HepG2 (cell line): ENCODE measurements around the gene CACNA1C. TPM values are rescaled to one million over a fixed set of nuclear protein-coding genes. Genes with fewer than 3 reads are reported as not detected.

Source experiments
- DZIP1 ChIP-seq: sonication (generic); formaldehyde crosslinking; IDR thresholded peaks from 2 replicates; pipeline ENCODE4 v1.5.0; 2020; ENCODE audit warnings: mild to moderate bottlenecking, missing genetic modification reagents
- ELF3 ChIP-seq: IDR thresholded peaks from 2 replicates; pipeline ENCODE4 v1.6.1; 2016; ENCODE audit warnings: missing genetic modification reagents, missing compliant biosample characterization
- NR2F1 ChIP-seq, 2 experiments: fragments of 450-650 bp in 1 of 2; formaldehyde crosslinking in 1 of 2; IDR thresholded peaks; 2 replicates each; pipeline versions ENCODE4 v1.5.0 to v1.6.1; 2016 to 2020; ENCODE audit warnings: mild to moderate bottlenecking in 1 of 2, missing compliant biosample characterization in 1 of 2, missing genetic modification reagents in 1 of 2, moderate library complexity in 1 of 2
- PBX3 ChIP-seq: sonication (generic); formaldehyde crosslinking; IDR thresholded peaks from 2 replicates; pipeline ENCODE4 v1.8.1; 2023; ENCODE audit warnings: missing genetic modification reagents, inconsistent platforms, borderline replicate concordance
- TCF7L2 ChIP-seq: IDR thresholded peaks from 2 replicates; pipeline ENCODE4 v1.6.1; 2011; ENCODE audit warnings: mild to moderate bottlenecking, low read depth, low read length, moderate library complexity
- ZMYM4 ChIP-seq: sonication (generic); formaldehyde crosslinking; IDR thresholded peaks from 2 replicates; pipeline ENCODE4 v1.8.1; 2023; ENCODE audit warnings: mild to moderate bottlenecking, missing genetic modification reagents
- ZNF263 ChIP-seq: sonication (generic); formaldehyde crosslinking; IDR thresholded peaks from 2 replicates; pipeline ENCODE4 v1.4.0; 2020; ENCODE audit warnings: missing genetic modification reagents
- ZNF337 ChIP-seq: sonication (generic); formaldehyde crosslinking; IDR thresholded peaks from 2 replicates; pipeline ENCODE4 v1.5.1; 2020; ENCODE audit warnings: missing genetic modification reagents, low read depth, mild to moderate bottlenecking, borderline replicate concordance
- ZNF83 ChIP-seq: sonication (generic); formaldehyde crosslinking; IDR thresholded peaks from 2 replicates; pipeline ENCODE4 v1.4.0; 2020; ENCODE audit warnings: missing genetic modification reagents, mild to moderate bottlenecking, borderline replicate concordance
- polyA plus RNA-seq, 8 experiments: library from polyadenylated mRNA; depleted of rRNA in 3 of 8; stranded (reverse) in 7 of 8; unstranded in 1 of 8; fragments of >200 nt; fragmentation: Illumina TruSeq in 4 of 8; extraction: Trizol in 4 of 8; gene quantifications; 2 replicates each; pipeline versions ENCODE4 v1.2.1 to v1.2.3, GENCODE V29; 2011 to 2016; ENCODE audit warnings: low read depth in 4 of 8, missing spikeins in 1 of 8, mixed read lengths in 1 of 8; ENCODE audit not compliant: insufficient read depth in 1 of 8
- total RNA-seq, 5 experiments: library from RNA; depleted of rRNA; stranded (reverse); fragments of >200 nt; fragmentation: Illumina TruSeq; extraction: Trizol; gene quantifications; 2 replicates each; pipeline ENCODE4 v1.2.3, GENCODE V29; 2016; ENCODE audit warnings: low read depth in 1 of 5
- TF ChIP-seq, protein P1 (sequence below): sonication (generic); formaldehyde crosslinking; IDR thresholded peaks from 2 replicates; pipeline ENCODE4 v1.4.0; 2020; ENCODE audit warnings: mild to moderate bottlenecking, missing genetic modification reagents, borderline replicate concordance

CACNA1C gene
- total and polyA plus RNA-seq, 2 of the 13 experiments (the other 11 are each of a cell fraction or from before 2014, with no cell fraction given): not detected

- TF ChIP-seq, protein P1, sequence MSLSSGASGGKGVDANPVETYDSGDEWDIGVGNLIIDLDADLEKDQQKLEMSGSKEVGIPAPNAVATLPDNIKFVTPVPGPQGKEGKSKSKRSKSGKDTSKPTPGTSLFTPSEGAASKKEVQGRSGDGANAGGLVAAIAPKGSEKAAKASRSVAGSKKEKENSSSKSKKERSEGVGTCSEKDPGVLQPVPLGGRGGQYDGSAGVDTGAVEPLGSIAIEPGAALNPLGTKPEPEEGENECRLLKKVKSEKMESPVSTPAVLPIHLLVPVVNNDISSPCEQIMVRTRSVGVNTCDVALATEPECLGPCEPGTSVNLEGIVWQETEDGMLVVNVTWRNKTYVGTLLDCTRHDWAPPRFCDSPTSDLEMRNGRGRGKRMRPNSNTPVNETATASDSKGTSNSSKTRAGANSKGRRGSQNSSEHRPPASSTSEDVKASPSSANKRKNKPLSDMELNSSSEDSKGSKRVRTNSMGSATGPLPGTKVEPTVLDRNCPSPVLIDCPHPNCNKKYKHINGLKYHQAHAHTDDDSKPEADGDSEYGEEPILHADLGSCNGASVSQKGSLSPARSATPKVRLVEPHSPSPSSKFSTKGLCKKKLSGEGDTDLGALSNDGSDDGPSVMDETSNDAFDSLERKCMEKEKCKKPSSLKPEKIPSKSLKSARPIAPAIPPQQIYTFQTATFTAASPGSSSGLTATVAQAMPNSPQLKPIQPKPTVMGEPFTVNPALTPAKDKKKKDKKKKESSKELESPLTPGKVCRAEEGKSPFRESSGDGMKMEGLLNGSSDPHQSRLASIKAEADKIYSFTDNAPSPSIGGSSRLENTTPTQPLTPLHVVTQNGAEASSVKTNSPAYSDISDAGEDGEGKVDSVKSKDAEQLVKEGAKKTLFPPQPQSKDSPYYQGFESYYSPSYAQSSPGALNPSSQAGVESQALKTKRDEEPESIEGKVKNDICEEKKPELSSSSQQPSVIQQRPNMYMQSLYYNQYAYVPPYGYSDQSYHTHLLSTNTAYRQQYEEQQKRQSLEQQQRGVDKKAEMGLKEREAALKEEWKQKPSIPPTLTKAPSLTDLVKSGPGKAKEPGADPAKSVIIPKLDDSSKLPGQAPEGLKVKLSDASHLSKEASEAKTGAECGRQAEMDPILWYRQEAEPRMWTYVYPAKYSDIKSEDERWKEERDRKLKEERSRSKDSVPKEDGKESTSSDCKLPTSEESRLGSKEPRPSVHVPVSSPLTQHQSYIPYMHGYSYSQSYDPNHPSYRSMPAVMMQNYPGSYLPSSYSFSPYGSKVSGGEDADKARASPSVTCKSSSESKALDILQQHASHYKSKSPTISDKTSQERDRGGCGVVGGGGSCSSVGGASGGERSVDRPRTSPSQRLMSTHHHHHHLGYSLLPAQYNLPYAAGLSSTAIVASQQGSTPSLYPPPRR: no peak
- no peak for TF ChIP-seq ZNF83 (CRISPR knock-in tag)
- TF ChIP-seq ELF3 (CRISPR knock-in tag): no peak
- no peak for TF ChIP-seq DZIP1 (CRISPR knock-in tag)
- no peak for TF ChIP-seq ZNF337
- TF ChIP-seq TCF7L2: no peak
- TF ChIP-seq ZMYM4: no peak
- no peak for TF ChIP-seq NR2F1 (CRISPR knock-in tag; IDR thresholded peaks at IDR 0.05)
- TF ChIP-seq ZNF263 (CRISPR knock-in tag): no peak
- no peak for TF ChIP-seq PBX3 (CRISPR knock-in tag)
These were observed 365.8 kb downstream of the CACNA1C start (continued) for GRCh38 chr12:2418579-2418978.
